GM11168 (cell line): Measurements from ENCODE around the gene KRT6A.
"Not testable (repeated sequence)": the region's sequence is repeated elsewhere in the genome, so short reads cannot be mapped to it uniquely, and the experiment has no call there.

ENCODE experiments used
- in situ Hi-C: fragments of 300-500 bp; cut with MboI; formaldehyde crosslinking; loops from one replicate; pipeline ENCODE4 v1.12.0; 2022; ENCODE audit warnings: low sequenced_read_pairs; ENCODE audit not compliant: unreplicated experiment

The KRT6A gene

GRCh38 chr12:52506858-52507715 is 14.0 kb upstream of the KRT6A start:
- in situ Hi-C loops, result no loop called here

GRCh38 chr12:52502877-52503276 is 9.8 kb upstream of the KRT6A start:
- in situ Hi-C loops, result no loop called here

GRCh38 chr12:52501490-52501889 is 8.4 kb upstream of the KRT6A start:
- in situ Hi-C loops, result no loop called here

- in situ Hi-C loops, result not testable (repeated sequence)
Measured at GRCh38 chr12:52500574-52500973, 7.5 kb upstream of the KRT6A start.

- in situ Hi-C loops, result no loop called here
Measured at GRCh38 chr12:52499806-52500560, 6.9 kb upstream of the KRT6A start.

GRCh38 chr12:52498946-52499345 is 5.9 kb upstream of the KRT6A start:
- in situ Hi-C loops, result no loop called here

GRCh38 chr12:52497975-52498374 is 4.9 kb upstream of the KRT6A start:
- in situ Hi-C loops, result no loop called here

GRCh38 chr12:52496590-52497071 is 3.6 kb upstream of the KRT6A start:
- in situ Hi-C loops, result no loop called here

GRCh38 chr12:52496054-52496453 is 3.0 kb upstream of the KRT6A start:
- in situ Hi-C loops, result no loop called here

GRCh38 chr12:52495389-52495788 is 2.3 kb upstream of the KRT6A start:
- in situ Hi-C loops, result no loop called here

- in situ Hi-C loops, result no loop called here
Measured at GRCh38 chr12:52494518-52494917, 1.5 kb upstream of the KRT6A start.

GRCh38 chr12:52494100-52494499 is 1.0 kb upstream of the KRT6A start:
- in situ Hi-C loops, result no loop called here

- in situ Hi-C loops, result not testable (repeated sequence)
Measured at GRCh38 chr12:52492405-52492804, 652 bp downstream of the KRT6A start.

GRCh38 chr12:52491495-52491894 is 1.6 kb downstream of the KRT6A start:
- in situ Hi-C loops, result not testable (repeated sequence)

GRCh38 chr12:52488736-52489135 is 4.3 kb downstream of the KRT6A start:
- in situ Hi-C loops, result no loop called here

GRCh38 chr12:52487744-52488443 is 5.2 kb downstream of the KRT6A start:
- in situ Hi-C loops, result not testable (repeated sequence)

- in situ Hi-C loops, result no loop called here
Measured at GRCh38 chr12:52487211-52487610, 5.8 kb downstream of the KRT6A start.

- in situ Hi-C loops, result no loop called here
Measured at GRCh38 chr12:52486166-52487105, 6.6 kb downstream of the KRT6A start.

GRCh38 chr12:52480073-52480472 is 13.0 kb downstream of the KRT6A start:
- in situ Hi-C loops, result no loop called here

- in situ Hi-C loops, result no loop called here
Measured at GRCh38 chr12:52477651-52478050, 15.4 kb downstream of the KRT6A start.
